ENCODE data around the gene MYO1F.

MYO1F gene

GRCh38 chr19:8615813-8616596 is 38.8 kb upstream of the MYO1F start:
- ChIA-PET POLR2A (ENCODE audit: low non-redundant PET) (no interaction called here), CTCF (interaction anchor here (0.8 kb wide), 2 partner anchors 26 to 34 kb away, joined by 4 read pairs; no protein-coding TSS in a partner anchor)
- peak; percentile 55 for DNase-seq (ENCODE audit: low spot score)

GRCh38 chr19:8615024-8615423 is 37.8 kb upstream of the MYO1F start:
- DNase-seq (ENCODE audit: low spot score): no peak
- ChIA-PET POLR2A (ENCODE audit: low non-redundant PET) (no interaction called here), CTCF (interaction anchor here (0.8 kb wide), 2 partner anchors 27 to 33 kb away, joined by 4 read pairs; no protein-coding TSS in a partner anchor)
- H3K27ac ChIP-seq: no peak overlapping the region
- TF ChIP-seq CTCF (conservative IDR thresholded peaks at IDR 0.05; ENCODE audit: low read depth): no peak

More at GRCh38 chr19:8615813-8616596, 38.8 kb upstream of the MYO1F start:
- peak; percentile 75 for TF ChIP-seq CTCF (conservative IDR thresholded peaks at IDR 0.05; ENCODE audit: low read depth)
- no peak overlapping the region for H3K27ac ChIP-seq

- CTCF ChIA-PET: interaction anchor here (0.6 kb wide), 2 partner anchors 18 to 465 kb away, joined by 3 to 4 read pairs; partner anchors contain the start of gene FBN3
- POLR2A ChIA-PET (ENCODE audit: low non-redundant PET): no interaction called here
- TF ChIP-seq CTCF (conservative IDR thresholded peaks at IDR 0.05; ENCODE audit: low read depth): no peak
- DNase-seq (ENCODE audit: low spot score): no peak
- H3K27ac ChIP-seq: no peak overlapping the region
Observed at GRCh38 chr19:8614455-8614854, 37.2 kb upstream of the MYO1F start.

- CTCF ChIA-PET: no interaction called here
- POLR2A ChIA-PET (ENCODE audit: low non-redundant PET): interaction anchor here (0.6 kb wide), 1 partner anchor 220 kb away, joined by 3 read pairs; no protein-coding TSS in a partner anchor
- no peak overlapping the region for H3K27ac ChIP-seq
- no peak for DNase-seq (ENCODE audit: low spot score)
- no peak for TF ChIP-seq CTCF (conservative IDR thresholded peaks at IDR 0.05; ENCODE audit: low read depth)
Observed at GRCh38 chr19:8612807-8613171, 35.5 kb upstream of the MYO1F start.

- H3K27ac ChIP-seq: no peak overlapping the region
- POLR2A ChIA-PET (ENCODE audit: low non-redundant PET): interaction anchor here (0.6 kb wide), 2 partner anchors 221 to 1562 kb away, joined by 3 read pairs; no protein-coding TSS in a partner anchor
- CTCF ChIA-PET: no interaction called here
- DNase-seq (ENCODE audit: low spot score): no peak
- TF ChIP-seq CTCF (conservative IDR thresholded peaks at IDR 0.05; ENCODE audit: low read depth): no peak
Observed at GRCh38 chr19:8611877-8612806, 34.9 kb upstream of the MYO1F start.

- H3K27ac ChIP-seq: no peak overlapping the region
- POLR2A ChIA-PET (ENCODE audit: low non-redundant PET): no interaction called here
- TF ChIP-seq CTCF (conservative IDR thresholded peaks at IDR 0.05; ENCODE audit: low read depth): no peak
- CTCF ChIA-PET: no interaction called here
- DNase-seq (ENCODE audit: low spot score): no peak
Observed at GRCh38 chr19:8611391-8611876, 34.2 kb upstream of the MYO1F start.

Measured in RWPE1 (cell line).